HepG2 (cell line): ENCODE results near the gene TSSK1B. TPM values are rescaled to one million over a fixed set of nuclear protein-coding genes. Genes with fewer than 3 reads are reported as not detected.

ENCODE experiments used
- ATAC-seq: fragments of 200-7000 bp; cut with Tn5 transposase; 3 replicates; pipeline ENCODE4 v1.9.1; 2020; ENCODE audit warnings: mild to moderate bottlenecking, moderate library complexity
- BruUV-seq: library from RNA; stranded (reverse); fragments of 400-500 nt; replicated peaks from 2 replicates; lab custom pipeline; 2021; lab: Mats Ljungman, UMichigan
- CTCF ChIA-PET: fragments of 300-600 bp; formaldehyde crosslinking; extraction: SDS; loops from one replicate; lab custom pipeline; 2021; ENCODE audit warnings: low total read pairs, inconsistent platforms, low intra/inter-chr PET ratio; lab: Yijun Ruan, JAX
- POLR2A ChIA-PET: fragments of 350-600 bp; sonication (Branson Sonifier 250); formaldehyde crosslinking; loops from one replicate; lab custom pipeline; 2020; ENCODE audit warnings: antibody characterized with exemption, inconsistent platforms; lab: Yijun Ruan, JAX
- DNase-seq: peaks from one replicate; pipeline ENCODE4 v3.0.0-alpha.2; 2015; ENCODE audit warnings: low spot score
- FAIRE-seq: peaks from 3 replicates; lab custom pipeline; 2011; peaks lifted over from hg19 to GRCh38; lab: Jason Lieb, UNC
- H2AFZ ChIP-seq: one replicate; pipeline ENCODE4 v1.6.1; 2011; ENCODE audit warnings: low read length, inconsistent platforms
- H3K27ac ChIP-seq: fragments of 300-600 bp; 3 replicates; pipeline ENCODE4 v1.8.0; 2011; ENCODE audit warnings: mixed run types, mild to moderate bottlenecking, mixed read lengths, low read length, inconsistent platforms; ENCODE audit not compliant: insufficient read depth; ENCODE audit errors: extremely low read length
- H3K27me3 ChIP-seq, 2 experiments: fragments of 200-600 bp in 1 of 2; 2 replicates in 1 of 2; 3 replicates in 1 of 2; pipeline versions ENCODE4 v1.6.0 to v1.8.0; 2011; ENCODE audit warnings: low read length in 2 of 2, mild to moderate bottlenecking in 2 of 2, moderate library complexity in 2 of 2, inconsistent platforms in 1 of 2; ENCODE audit not compliant: insufficient read depth in 2 of 2, control insufficient read depth in 1 of 2
- H3K36me3 ChIP-seq, 2 experiments: fragments of 200-600 bp in 1 of 2; replicated peaks in 1 of 2; 2 replicates in 1 of 2; 3 replicates in 1 of 2; pipeline versions ENCODE4 v1.5.1 to v1.8.0; 2011; ENCODE audit warnings: low read length in 2 of 2, inconsistent platforms in 1 of 2; ENCODE audit not compliant: insufficient read depth in 2 of 2, control insufficient read depth in 1 of 2
- H3K4me1 ChIP-seq: 2 replicates; pipeline ENCODE4 v1.5.1; 2012; ENCODE audit warnings: low read length, inconsistent platforms; ENCODE audit not compliant: insufficient read depth
- H3K4me2 ChIP-seq: 2 replicates; pipeline ENCODE4 v1.6.0; 2011; ENCODE audit warnings: low read depth, low read length, inconsistent platforms
- H3K4me3 ChIP-seq, 3 experiments: fragments of 200-600 bp in 1 of 3; sonication (generic), shearing (Covaris generic) in 1 of 3; replicated peaks in 1 of 3; 2 replicates each; pipeline ENCODE4 v1.5.1; 2011 to 2016; ENCODE audit warnings: low read length in 3 of 3, inconsistent platforms in 2 of 3, low read depth in 2 of 3, mild to moderate bottlenecking in 2 of 3, control low read depth in 1 of 3, mixed read lengths in 1 of 3; ENCODE audit not compliant: insufficient read depth in 1 of 3
- H3K79me2 ChIP-seq: one replicate; pipeline ENCODE4 v1.6.1; 2011; ENCODE audit warnings: low read length, inconsistent platforms; ENCODE audit not compliant: insufficient read depth
- H3K9ac ChIP-seq: 2 replicates; pipeline ENCODE4 v1.6.0; 2011; ENCODE audit warnings: mild to moderate bottlenecking, low read depth, low read length, inconsistent platforms; ENCODE audit not compliant: insufficient read depth
- H3K9me3 ChIP-seq: 2 replicates; pipeline ENCODE4 v1.5.1; 2012; ENCODE audit warnings: mild to moderate bottlenecking, low read length
- H4K20me1 ChIP-seq: 2 replicates; pipeline ENCODE4 v1.6.0; 2011; ENCODE audit warnings: inconsistent platforms, mild to moderate bottlenecking, low read length, moderate library complexity; ENCODE audit not compliant: insufficient read depth
- CSRNP2 ChIP-seq: sonication (generic); formaldehyde crosslinking; conservative IDR thresholded peaks from 2 replicates; pipeline ENCODE4 v1.8.0; 2022; ENCODE audit warnings: low read depth, missing genetic modification reagents
- LCORL ChIP-seq, 2 experiments: fragments of 450-650 bp in 1 of 2; sonication (generic) in 1 of 2; formaldehyde crosslinking in 1 of 2; IDR thresholded peaks; 2 replicates each; pipeline versions ENCODE4 v1.5.0 to v1.6.1; 2017 to 2020; ENCODE audit warnings: antibody characterized with exemption in 1 of 2, missing genetic modification reagents in 1 of 2
- ZNF275 ChIP-seq: sonication (generic); formaldehyde crosslinking; IDR thresholded peaks from 2 replicates; pipeline ENCODE4 v1.8.0; 2022; ENCODE audit warnings: missing genetic modification reagents, mild to moderate bottlenecking, inconsistent platforms, borderline replicate concordance
- ZNF451 ChIP-seq: sonication (generic); formaldehyde crosslinking; IDR thresholded peaks from 2 replicates; pipeline ENCODE4 v1.5.0; 2020; ENCODE audit warnings: mild to moderate bottlenecking, missing genetic modification reagents
- WGBS: methylation state at CpG from one replicate; pipeline ENCODE4 v1.1.6; 2017; ENCODE audit warnings: low lambda C conversion rate; 5-methylcytosine and 5-hydroxymethylcytosine counted together
- in situ Hi-C: cut with HindIII; loops from 2 replicates; pipeline ENCODE4 v1.10.0; 2017; ENCODE audit warnings: low pct_unique_long_range_greater_than_20kb; ENCODE audit not compliant: extremely low pct_ligation_motif_present
- intact Hi-C: fragments of 100-400 bp; cut with micrococcal nuclease; formaldehyde crosslinking; loops from one replicate; pipeline ENCODE4 v1.10.0; 2022; ENCODE audit not compliant: unreplicated experiment
- polyA plus RNA-seq, 8 experiments: library from polyadenylated mRNA; depleted of rRNA in 3 of 8; stranded (reverse) in 7 of 8; unstranded in 1 of 8; fragments of >200 nt; fragmentation: Illumina TruSeq in 4 of 8; extraction: Trizol in 4 of 8; gene quantifications; 2 replicates each; pipeline versions ENCODE4 v1.2.1 to v1.2.3, GENCODE V29; 2011 to 2016; ENCODE audit warnings: low read depth in 4 of 8, missing spikeins in 1 of 8, mixed read lengths in 1 of 8; ENCODE audit not compliant: insufficient read depth in 1 of 8
- total RNA-seq, 5 experiments: library from RNA; depleted of rRNA; stranded (reverse); fragments of >200 nt; fragmentation: Illumina TruSeq; extraction: Trizol; gene quantifications; 2 replicates each; pipeline ENCODE4 v1.2.3, GENCODE V29; 2016; ENCODE audit warnings: low read depth in 1 of 5

TSSK1B gene
- total and polyA plus RNA-seq, 2 of the 13 experiments (the other 11 are each of a cell fraction or from before 2014, with no cell fraction given) = not detected

- TF ChIP-seq CSRNP2 (CRISPR knock-in tag) = no peak
These were observed at the start of gene TSSK1B (continued) for GRCh38 chr5:113434889-113435288.

GRCh38 chr5:113480243-113480642 is 45.5 kb upstream of the TSSK1B start:
- in situ Hi-C loops = no loop called here
- no peaks in the 10 kb centered on the region for H3K4me1 ChIP-seq
- CTCF ChIA-PET = no interaction called here
- FAIRE-seq (no peak), ATAC-seq (no peak), DNase-seq (no peak)
- no peaks in the 10 kb centered on the region for H3K9me3 ChIP-seq
- H4K20me1 ChIP-seq = no peaks in the 10 kb centered on the region
- 16% methylated on average over 5 of the region's 5 CpGs for WGBS
- no peaks in the 10 kb centered on the region for H3K79me2 ChIP-seq
- TF ChIP-seq ZNF451 (CRISPR knock-in tag) (no peak), LCORL (IDR thresholded peaks at IDR 0.05) (peak; percentile 59; the same call in 1 of the 2 replicates), LCORL (CRISPR knock-in tag; IDR thresholded peaks at IDR 0.05) (no peak), ZNF275 (no peak)
- TF ChIP-seq, all 625 proteins: peak for 1
- intact Hi-C loops = no loop called here
- no peaks in the 10 kb centered on the region for H3K36me3 ChIP-seq
- H3K27ac ChIP-seq = no peak overlapping the region
- no peak overlapping the region for H3K4me3 ChIP-seq
- H3K4me2 ChIP-seq = no peak overlapping the region
- H3K9ac ChIP-seq = no peak overlapping the region
- no TSS peak for BruUV-seq
- no peak overlapping the region for H2AFZ ChIP-seq
- POLR2A ChIA-PET = no interaction called here
- H3K27me3 ChIP-seq = 0 out of 5 replicates have a peak, but pooled peaks cover 0 to 6% of the 10 kb centered on the region in 2 experiments
